HG02763 (cell line): ENCODE measurements around the gene AREG.

Experiments
- ATAC-seq: cut with Tn5 transposase; IDR thresholded peaks from one replicate; pipeline ENCODE4 v1.9.1; 2021; ENCODE audit warnings: mild to moderate bottlenecking, moderate library complexity; ENCODE audit not compliant: unreplicated experiment

Gene AREG

DNA sequence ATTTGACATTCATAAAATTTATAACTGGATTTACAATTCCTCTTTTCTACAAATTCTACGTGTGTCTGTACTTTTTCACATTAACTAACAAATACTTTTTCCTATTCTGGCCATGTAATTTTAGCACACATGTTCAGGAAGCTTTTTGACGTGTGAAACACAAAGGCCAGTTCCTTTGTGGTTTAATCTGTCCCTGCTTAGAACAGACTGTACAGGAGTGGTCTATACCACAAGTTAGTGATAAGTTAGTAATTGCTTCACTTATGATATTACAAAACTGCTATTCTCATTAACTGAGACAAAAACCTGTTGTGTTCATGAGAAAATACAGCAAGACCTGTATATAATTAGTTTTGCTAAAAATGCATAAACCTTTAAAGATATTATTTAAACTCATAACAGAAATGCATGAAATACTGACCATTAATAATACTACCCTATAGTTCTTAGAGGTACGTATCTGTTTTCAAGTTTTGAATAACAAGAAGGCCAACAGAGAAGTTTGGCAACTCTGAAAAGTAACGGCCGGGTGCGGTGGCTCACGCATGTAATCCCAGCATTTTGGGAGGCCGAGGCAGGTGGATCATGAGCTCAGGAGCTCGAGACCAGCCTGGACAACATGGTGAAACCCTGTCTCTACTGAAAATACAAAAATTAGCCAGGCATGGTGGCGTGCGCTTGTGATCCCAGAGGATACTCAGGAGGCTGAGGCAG is 13.7 kb upstream of the AREG start:
- peak; percentile 66 for ATAC-seq

DNA sequence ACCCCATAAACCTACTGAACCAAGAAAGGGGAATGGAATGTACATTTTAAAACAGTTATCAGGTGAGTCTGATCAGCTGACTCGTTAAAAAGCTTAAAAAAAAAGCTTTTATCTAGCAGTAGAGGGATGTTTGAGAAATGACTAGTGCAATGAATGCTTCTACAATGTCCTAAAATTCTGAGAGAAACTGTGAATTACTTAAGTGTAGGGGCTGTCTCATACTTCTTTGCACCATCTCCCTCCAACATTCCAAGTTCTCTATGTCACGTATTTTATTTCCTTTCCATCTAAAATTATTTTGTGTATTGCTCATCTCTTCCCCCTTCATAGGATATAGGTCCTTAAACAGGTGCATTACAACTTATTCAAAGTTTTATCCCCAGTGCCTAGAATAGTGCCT is 11.9 kb upstream of the AREG start:
- ATAC-seq = no peak

GRCh38 chr4:74433541-74434172 is 11.3 kb upstream of the AREG start:
- no peak for ATAC-seq

GRCh38 chr4:74435296-74435695 is 9.6 kb upstream of the AREG start:
- ATAC-seq = no peak

DNA sequence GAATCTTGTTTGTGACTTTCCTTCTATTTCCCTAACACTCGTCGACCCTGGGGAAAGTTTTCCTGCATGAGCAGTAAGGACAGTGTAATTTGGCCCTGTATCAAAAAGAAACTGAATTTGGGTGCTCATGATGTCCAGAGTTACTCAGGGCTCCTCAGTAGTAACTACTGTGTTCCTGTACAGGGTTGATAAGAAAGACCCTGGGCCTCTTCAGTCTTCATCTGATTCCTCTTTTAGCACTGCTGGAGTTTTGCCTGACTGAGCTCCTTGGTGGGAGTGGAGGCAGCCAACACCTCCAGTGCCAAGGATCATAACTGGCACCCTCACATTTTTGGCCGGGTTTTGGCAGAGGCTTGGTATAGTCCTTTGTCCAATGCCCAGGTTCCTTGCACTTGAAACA is 7.1 kb upstream of the AREG start:
- no peak for ATAC-seq

- ATAC-seq = no peak
Observed at GRCh38 chr4:74438661-74439060, 6.3 kb upstream of the AREG start.

DNA sequence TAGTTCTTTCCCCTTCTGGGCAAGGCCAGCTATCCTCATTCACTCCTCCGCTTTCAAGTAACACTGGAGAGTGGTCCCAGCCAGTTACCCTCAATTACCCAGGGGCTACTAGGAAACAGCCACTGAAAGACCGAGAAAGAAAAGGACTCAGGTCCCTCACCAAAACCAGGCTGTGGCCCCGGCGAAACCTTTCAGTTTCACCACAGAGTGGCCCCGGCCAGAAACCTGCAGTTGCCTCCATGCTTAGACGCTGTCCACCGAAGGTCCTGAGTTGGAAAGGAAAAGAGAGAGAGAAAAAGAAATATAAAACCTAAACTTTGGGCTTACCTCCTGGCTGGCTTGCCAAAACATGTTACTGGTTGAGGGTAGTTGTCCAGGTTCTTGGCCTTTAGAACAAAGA is 5.0 kb upstream of the AREG start:
- no peak for ATAC-seq

DNA sequence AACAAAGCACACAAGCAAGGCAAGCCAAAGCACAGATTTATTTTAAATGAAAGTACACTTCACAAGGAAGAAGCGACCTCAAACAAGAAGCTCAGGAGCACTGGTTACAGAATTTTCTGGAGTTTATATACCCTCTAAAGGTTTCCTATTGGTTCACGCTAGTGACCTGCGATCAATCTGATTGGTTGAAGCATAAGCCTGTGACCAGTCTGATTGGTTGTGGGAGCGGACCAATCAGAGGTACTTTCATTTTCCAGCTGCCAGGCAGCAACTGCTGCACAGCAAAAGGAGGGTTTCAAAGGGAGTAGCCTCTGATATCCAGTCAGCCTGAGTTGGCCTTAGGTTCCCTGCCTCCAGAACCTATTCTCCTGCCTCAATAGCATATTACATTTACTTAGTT is 4.6 kb upstream of the AREG start:
- no peak for ATAC-seq

- no peak for ATAC-seq
Observed at GRCh38 chr4:74441744-74442143, 3.2 kb upstream of the AREG start.

DNA sequence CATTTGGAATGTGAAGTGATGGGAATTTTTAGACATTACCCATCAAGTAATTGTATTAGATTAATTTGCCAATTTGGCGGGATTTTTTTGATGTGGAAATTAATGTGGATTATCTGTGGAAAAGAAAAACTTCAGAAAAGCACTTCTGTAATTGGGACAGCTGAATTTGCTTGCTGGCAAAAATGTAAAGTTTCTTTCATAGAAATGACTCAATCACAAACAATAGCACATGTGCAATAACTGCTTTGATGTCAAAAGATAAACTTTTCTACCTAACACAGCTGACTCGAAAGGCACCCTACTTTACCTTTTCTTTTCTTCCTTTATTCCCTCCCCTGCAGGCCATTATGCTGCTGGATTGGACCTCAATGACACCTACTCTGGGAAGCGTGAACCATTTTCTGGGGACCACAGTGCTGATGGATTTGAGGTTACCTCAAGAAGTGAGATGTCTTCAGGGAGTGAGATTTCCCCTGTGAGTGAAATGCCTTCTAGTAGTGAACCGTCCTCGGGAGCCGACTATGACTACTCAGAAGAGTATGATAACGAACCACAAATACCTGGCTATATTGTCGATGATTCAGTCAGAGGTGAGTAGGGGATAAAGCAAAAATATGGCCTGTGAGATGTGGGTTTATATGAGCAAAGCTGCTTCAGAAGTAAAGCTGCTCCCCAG is 1.4 kb downstream of the AREG start:
- ATAC-seq = no peak

DNA sequence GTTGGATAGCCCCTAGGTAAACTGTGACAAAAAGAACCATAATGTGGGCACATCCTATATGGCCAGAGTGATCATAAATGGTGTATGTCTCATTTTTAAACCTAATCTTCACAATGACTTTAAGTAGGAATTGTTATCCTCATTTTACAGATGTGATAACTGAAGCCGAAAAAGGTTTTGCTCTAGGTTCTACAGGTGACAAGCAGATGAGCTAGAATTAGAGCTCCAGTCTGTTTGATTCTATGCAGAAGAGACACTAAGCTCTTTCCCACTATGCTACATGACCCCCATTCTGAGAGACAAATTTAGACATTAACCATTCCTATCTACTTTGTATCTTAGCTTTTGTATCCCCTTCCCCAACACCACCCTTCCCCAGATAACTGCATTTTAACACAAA is 2.0 kb downstream of the AREG start:
- no peak for ATAC-seq

- ATAC-seq = no peak
Observed at GRCh38 chr4:74447636-74448233, 2.8 kb downstream of the AREG start.

GRCh38 chr4:74449571-74450297 is 4.8 kb downstream of the AREG start:
- no peak for ATAC-seq

GRCh38 chr4:74450298-74450683 is 5.4 kb downstream of the AREG start:
- ATAC-seq = no peak

GRCh38 chr4:74451214-74451661 is 6.3 kb downstream of the AREG start:
- no peak for ATAC-seq

- no peak for ATAC-seq
Observed at GRCh38 chr4:74453037-74453635, 8.2 kb downstream of the AREG start.

DNA sequence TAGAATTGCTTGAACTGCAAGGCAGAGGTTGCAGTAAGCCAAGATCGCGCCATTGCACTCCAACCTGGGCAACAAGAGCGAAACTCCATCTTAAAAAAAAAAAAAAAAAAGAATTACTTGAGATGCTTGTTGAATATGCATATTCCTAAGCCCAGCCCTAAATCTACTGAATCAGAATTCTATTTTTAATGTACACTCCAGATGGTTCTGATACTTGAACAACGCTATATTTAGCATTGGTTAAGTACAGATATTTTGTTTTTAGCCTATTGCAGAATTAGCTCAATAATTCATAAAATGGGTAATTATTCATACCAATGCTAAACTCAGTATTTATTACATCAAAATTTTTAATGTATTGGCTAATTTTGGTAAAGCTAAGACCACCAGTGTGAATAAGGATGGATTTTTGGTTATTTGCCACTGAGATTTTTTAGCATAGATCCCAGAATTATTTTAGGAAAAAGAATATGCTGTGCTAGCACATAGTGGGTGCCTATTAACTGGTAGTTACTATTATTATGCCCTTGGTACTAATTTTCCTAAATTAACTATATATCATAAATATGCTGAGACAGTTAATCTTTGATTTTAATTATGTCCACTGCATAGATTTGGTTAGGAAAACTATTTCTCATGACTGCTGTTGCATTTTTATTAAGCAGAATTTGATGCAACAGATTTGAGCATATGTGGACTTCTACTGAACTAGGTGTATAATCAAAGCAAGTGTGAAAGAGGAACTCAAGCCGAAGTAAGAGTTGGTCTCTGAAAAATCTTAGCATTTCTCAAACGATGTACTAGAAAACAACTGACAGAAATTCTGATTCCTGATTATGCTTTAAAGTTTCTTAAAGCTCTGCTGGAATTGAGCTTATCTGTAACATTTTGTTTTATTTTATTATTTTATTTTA is 9.2 kb downstream of the AREG start:
- ATAC-seq = no peak

DNA sequence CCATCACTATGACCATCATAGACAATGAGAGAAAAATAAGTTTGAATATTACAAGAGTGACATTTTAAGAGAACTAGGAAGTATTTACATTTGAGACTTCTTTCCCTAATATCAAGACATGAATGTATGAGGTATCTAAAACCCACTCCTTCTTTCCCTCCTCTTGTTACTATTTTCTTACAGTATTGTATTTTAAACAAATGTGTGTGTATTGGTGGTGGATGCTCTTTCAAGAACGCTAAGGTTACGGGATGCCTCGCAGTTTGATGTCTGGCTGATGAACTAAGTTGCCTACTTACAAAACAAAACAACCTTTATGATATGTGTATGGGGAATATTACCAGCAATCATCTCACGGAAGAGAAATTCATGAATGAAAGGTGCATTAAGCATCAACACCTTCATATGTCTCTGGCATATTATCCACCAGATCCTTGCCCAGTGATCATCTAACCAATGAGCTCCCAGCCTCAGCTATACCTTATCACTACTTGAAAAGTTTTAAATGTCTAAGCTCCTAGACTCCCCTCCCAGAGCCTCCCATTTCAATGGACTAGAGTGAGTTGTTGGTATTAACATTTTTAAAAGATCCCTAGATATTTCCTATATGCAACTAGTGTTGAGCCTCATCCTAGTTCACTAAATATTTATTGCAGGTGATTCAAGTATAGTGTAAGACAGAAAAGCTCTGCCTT is 10.6 kb downstream of the AREG start:
- no peak for ATAC-seq
